GM12875 (cell line): Measurements from ENCODE around the gene LSM10.

Source experiments
- H3K4me3 ChIP-seq: one replicate; pipeline ENCODE4 v1.5.1; 2011; ENCODE audit warnings: low read depth, low read length, control low read depth
- CTCF ChIP-seq: IDR thresholded peaks from 2 replicates; pipeline ENCODE4 v1.5.1; 2011; ENCODE audit warnings: low read depth, mild to moderate bottlenecking, control low read depth, inconsistent platforms, low read length, moderate library complexity, borderline replicate concordance; ENCODE audit not compliant: insufficient read depth

LSM10 gene

GRCh38 chr1:36400514-36400824 lies 2.8 kb upstream of the LSM10 start:
- no peak overlapping the region for H3K4me3 ChIP-seq
- TF ChIP-seq CTCF: no peak

GRCh38 chr1:36398370-36398977 lies 766 bp upstream of the LSM10 start:
- TF ChIP-seq CTCF: no peak
- no peak overlapping the region for H3K4me3 ChIP-seq

- H3K4me3 ChIP-seq: peak overlapping the region; percentile 99
- no peak for TF ChIP-seq CTCF
Measured at GRCh38 chr1:36397083-36397377, 678 bp downstream of the LSM10 start.

- TF ChIP-seq CTCF: no peak
- no peak overlapping the region for H3K4me3 ChIP-seq
Measured at GRCh38 chr1:36396359-36396758, 1.3 kb downstream of the LSM10 start.

- no peak for TF ChIP-seq CTCF
- no peak overlapping the region for H3K4me3 ChIP-seq
Measured at GRCh38 chr1:36393686-36394085, 4.0 kb downstream of the LSM10 start.

- no peak overlapping the region for H3K4me3 ChIP-seq
- no peak for TF ChIP-seq CTCF
Measured at GRCh38 chr1:36392836-36393235, 4.9 kb downstream of the LSM10 start.

- H3K4me3 ChIP-seq: no peak overlapping the region
- no peak for TF ChIP-seq CTCF
Measured at GRCh38 chr1:36391271-36391670, 6.4 kb downstream of the LSM10 start.
